B cell (primary cell): Measurements from ENCODE around the gene RERG.

Source experiments
- CTCF ChIP-seq: fragments of 200-600 bp; IDR thresholded peaks from one replicate; pipeline ENCODE4 v1.8.0; 2022; ENCODE audit warnings: antibody characterized with exemption, mild to moderate bottlenecking
- EZH2 ChIP-seq: IDR thresholded peaks from 2 replicates; pipeline ENCODE4 v1.6.1; 2012; ENCODE audit warnings: borderline replicate concordance, low read depth, mild to moderate bottlenecking, moderate library complexity, low read length; ENCODE audit not compliant: insufficient read depth, poor library complexity, severe bottlenecking

DNA sequence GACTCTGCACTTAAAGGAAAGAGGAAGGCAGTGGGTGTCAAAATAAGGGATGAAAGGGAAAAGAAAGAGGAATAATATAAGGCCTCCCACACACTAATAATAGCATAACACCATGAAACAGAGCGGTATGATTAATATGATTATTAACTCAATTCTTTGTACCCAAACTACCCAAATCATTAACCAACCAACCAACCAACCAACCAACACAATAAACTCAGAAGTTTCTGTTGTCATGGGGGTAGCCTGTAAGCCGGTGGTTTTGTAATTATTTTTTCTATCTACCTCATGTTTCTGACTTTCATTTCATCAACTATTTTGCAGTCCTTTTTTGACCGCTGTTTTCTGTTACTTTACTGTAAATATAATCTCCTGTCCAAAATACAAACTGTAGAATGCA, 105.8 kb downstream of the RERG start:
- TF ChIP-seq CTCF = no peak
- no peak for TF ChIP-seq EZH2
